Neural crest cell (in vitro differentiated cells): ENCODE results near the gene FARP2. TPM values are rescaled to one million over a fixed set of nuclear protein-coding genes. Genes with fewer than 3 reads are reported as not detected.
"Not testable (repeated sequence)": the region's sequence is repeated elsewhere in the genome, so short reads cannot be mapped to it uniquely, and the experiment has no call there.

ENCODE experiments used
- DNase-seq: peaks from one replicate; pipeline ENCODE4 v3.0.0; 2021; ENCODE audit warnings: low read depth, mixed read lengths, low spot score
- H3K27ac Mint-ChIP-seq: one replicate; pipeline ENCODE4 v1.8.0; 2021; ENCODE audit warnings: mild to moderate bottlenecking, mixed read lengths; ENCODE audit not compliant: unreplicated experiment
- H3K27me3 Mint-ChIP-seq: 2 replicates; pipeline ENCODE4 v1.8.0; 2021; ENCODE audit warnings: low read depth, mild to moderate bottlenecking, mixed read lengths
- H3K36me3 Mint-ChIP-seq: 2 replicates; pipeline ENCODE4 v1.8.0; 2021; ENCODE audit warnings: low read depth, mild to moderate bottlenecking, mixed read lengths
- H3K4me1 Mint-ChIP-seq: 2 replicates; pipeline ENCODE4 v1.8.0; 2021; ENCODE audit warnings: mixed read lengths
- H3K4me3 Mint-ChIP-seq: one replicate; pipeline ENCODE4 v1.8.0; 2021; ENCODE audit warnings: mild to moderate bottlenecking, mixed read lengths
- H3K9me3 Mint-ChIP-seq: 2 replicates; pipeline ENCODE4 v1.8.0; 2021; ENCODE audit warnings: mixed read lengths
- CTCF ChIP-seq: fragments of 200-600 bp; sonication (generic); conservative IDR thresholded peaks from 2 replicates; pipeline ENCODE4 v1.5.0; 2021; ENCODE audit warnings: antibody characterized with exemption, mild to moderate bottlenecking
- total RNA-seq: library from RNA; stranded (reverse); gene quantifications from 2 replicates; pipeline ENCODE4 v1.2.1, GENCODE V29; 2021

Gene FARP2
- total RNA-seq, 1 donor from 2014 or later: 36.1 TPM

- no peak for TF ChIP-seq CTCF
- Mint-ChIP-seq H3K27me3 (no peaks in the 10 kb centered on the region), H3K27ac (no peak overlapping the region), H3K36me3 (peaks cover 40% of the 10 kb centered on the region), H3K9me3 (peaks cover 6% of the 10 kb centered on the region), H3K4me1 (peaks cover 5% of the 10 kb centered on the region), H3K4me3 (no peak overlapping the region)
- no peak for DNase-seq
These were observed 65.2 kb downstream of the FARP2 start for GRCh38 chr2:241421330-241421729.

DNA sequence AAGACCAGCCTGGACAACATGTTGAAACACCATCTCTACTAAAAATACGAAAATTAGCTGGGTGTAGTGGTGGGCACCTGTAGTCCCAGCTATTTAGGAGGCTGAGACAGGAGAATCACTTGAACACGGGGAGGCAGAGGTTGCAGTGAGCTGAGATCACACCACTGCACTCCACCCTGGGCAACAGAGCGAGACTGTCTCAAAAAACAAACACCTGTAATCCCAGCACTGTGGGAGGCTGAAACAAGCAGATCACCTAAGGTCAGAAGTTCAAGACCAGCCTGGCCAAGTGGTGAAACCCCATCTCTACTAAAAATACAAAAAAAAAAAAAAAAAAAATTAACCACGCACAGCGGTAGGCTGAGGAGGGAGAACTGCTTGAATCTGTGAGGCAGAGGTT lies 65.9 kb downstream of the FARP2 start:
- H3K4me3 Mint-ChIP-seq, DNase-seq, H3K4me1 Mint-ChIP-seq, H3K27ac Mint-ChIP-seq, H3K27me3 Mint-ChIP-seq, H3K9me3 Mint-ChIP-seq: not testable (repeated sequence)
- peaks cover 40% of the 10 kb centered on the region for H3K36me3 Mint-ChIP-seq

DNA sequence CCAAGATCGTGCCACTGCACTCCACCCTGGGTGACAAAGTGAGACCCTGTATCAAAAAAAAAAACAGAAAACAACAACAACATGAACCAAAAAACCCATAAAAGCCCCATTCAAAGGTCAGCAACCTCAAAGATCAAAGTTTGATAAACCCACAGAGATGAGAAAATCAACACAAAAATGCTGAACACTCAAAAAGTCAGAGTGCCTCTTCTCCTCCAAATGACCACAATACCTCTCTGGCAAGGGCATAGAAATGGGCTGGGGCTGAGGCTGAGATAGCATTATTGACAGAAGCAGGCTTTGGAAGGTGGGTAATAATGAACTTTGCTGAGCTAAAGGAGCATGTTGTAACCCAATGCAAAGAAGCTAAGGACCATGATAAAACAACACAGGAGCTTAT lies 66.3 kb downstream of the FARP2 start:
- H3K36me3 Mint-ChIP-seq: peaks cover 40% of the 10 kb centered on the region
- peaks cover 6% of the 10 kb centered on the region for H3K9me3 Mint-ChIP-seq
- no peak for TF ChIP-seq CTCF
- no peak overlapping the region for H3K27ac Mint-ChIP-seq
- peaks cover 5% of the 10 kb centered on the region for H3K4me1 Mint-ChIP-seq
- no peaks in the 10 kb centered on the region for H3K27me3 Mint-ChIP-seq
- H3K4me3 Mint-ChIP-seq: no peak overlapping the region
- DNase-seq: no peak

GRCh38 chr2:241423489-241423888 lies 67.4 kb downstream of the FARP2 start:
- not testable (repeated sequence) for H3K27me3 Mint-ChIP-seq, H3K27ac Mint-ChIP-seq

DNA sequence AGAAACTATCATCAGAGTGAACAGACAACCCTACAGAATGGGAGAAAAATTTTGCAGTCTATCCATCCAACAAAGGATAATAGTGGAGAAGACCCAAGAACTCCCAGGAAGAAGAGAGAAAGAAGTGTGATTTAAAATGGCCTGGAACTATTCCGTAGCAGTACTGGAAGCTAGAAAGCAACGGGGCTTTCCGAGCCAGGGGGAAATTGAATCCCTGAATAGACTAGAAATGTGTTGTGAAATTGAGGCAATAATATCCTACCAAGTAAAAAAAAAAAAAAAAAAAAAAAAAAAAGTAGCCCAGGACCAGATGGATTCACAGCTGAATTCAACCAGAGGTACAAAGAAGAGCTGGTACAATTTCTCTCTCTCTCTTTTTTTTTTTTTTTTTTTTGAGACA lies 69.3 kb downstream of the FARP2 start:
- no peak overlapping the region for H3K4me3 Mint-ChIP-seq

More at GRCh38 chr2:241423489-241423888, 67.4 kb downstream of the FARP2 start:
- not testable (repeated sequence) for H3K4me3 Mint-ChIP-seq, H3K9me3 Mint-ChIP-seq, H3K4me1 Mint-ChIP-seq, DNase-seq
- peaks cover 40% of the 10 kb centered on the region for H3K36me3 Mint-ChIP-seq

DNA sequence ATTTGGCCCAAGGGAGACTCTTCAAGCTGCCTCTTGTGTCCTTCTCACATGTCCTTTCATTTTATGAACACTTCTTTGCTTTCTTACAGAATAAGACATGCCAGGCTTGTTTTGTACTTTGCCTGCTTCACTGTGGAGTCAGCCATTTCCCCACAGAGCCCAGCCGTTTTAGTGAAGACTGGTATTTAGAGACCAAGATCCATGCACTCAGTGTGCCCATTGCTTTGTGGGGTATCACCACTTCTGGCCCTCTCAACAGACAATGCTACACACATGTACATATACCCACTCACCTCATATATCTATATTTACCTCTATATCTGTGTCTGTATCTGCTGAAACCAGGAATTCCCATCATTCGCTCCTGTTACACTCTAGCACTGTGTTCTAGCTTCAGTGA lies 74.1 kb downstream of the FARP2 start:
- DNase-seq: no peak
- Mint-ChIP-seq H3K27me3 (no peaks in the 10 kb centered on the region), H3K36me3 (peaks cover 25% of the 10 kb centered on the region), H3K4me3 (no peak overlapping the region), H3K9me3 (peaks cover 3% of the 10 kb centered on the region), H3K27ac (no peak overlapping the region), H3K4me1 (no peaks in the 10 kb centered on the region)
- no peak for TF ChIP-seq CTCF

More for the DNA sequence above, 69.3 kb downstream of the FARP2 start:
- no peak for DNase-seq
- no peaks in the 10 kb centered on the region for H3K4me1 Mint-ChIP-seq
- H3K36me3 Mint-ChIP-seq: peaks cover 50% of the 10 kb centered on the region
- H3K27me3 Mint-ChIP-seq: no peaks in the 10 kb centered on the region
- H3K9me3 Mint-ChIP-seq: peaks cover 9% of the 10 kb centered on the region
- H3K27ac Mint-ChIP-seq: peak overlapping the region; percentile 43
- no peak for TF ChIP-seq CTCF
